NCI-H2196 (cell line): ENCODE measurements around the gene ACTR10.
A peak's percentile ranks its signal among the peaks of the same experiment; 100 is the strongest.

Experiments used
- DNase-seq: peaks from one replicate; lab custom pipeline; 2025; ENCODE audit not compliant: unreplicated experiment; lab: John Stamatoyannopoulos, UW

The ACTR10 gene

GRCh38 chr14:58199726-58200479 lies at the start of gene ACTR10:
Gene ACTR10 (plus strand): TSS chr14:58200149. CDS start chr14:58200218, 69 bp downstream.
- DNase-seq = peak; percentile 74

GRCh38 chr14:58150243-58150805 lies 49.6 kb upstream of the ACTR10 start:
- DNase-seq = no peak

- no peak for DNase-seq
Measured at GRCh38 chr14:58151133-58152013, 48.6 kb upstream of the ACTR10 start.

GRCh38 chr14:58152014-58152857 lies 47.7 kb upstream of the ACTR10 start, which contains the start of gene ARMH4:
Gene ARMH4 (minus strand): TSS chr14:58152213. CDS start chr14:58139358, 12,855 bp downstream.
- DNase-seq = peak; percentile 67

- no peak for DNase-seq
Measured at GRCh38 chr14:58160561-58160960, 39.4 kb upstream of the ACTR10 start.

- peak; percentile 86 for DNase-seq
Measured at GRCh38 chr14:58166005-58166983, 33.7 kb upstream of the ACTR10 start.

GRCh38 chr14:58167057-58167456 lies 32.9 kb upstream of the ACTR10 start:
- no peak for DNase-seq

- DNase-seq = no peak
Measured at GRCh38 chr14:58167891-58168290, 32.1 kb upstream of the ACTR10 start.

- DNase-seq = peak; percentile 89
Measured at GRCh38 chr14:58171090-58171489, 28.9 kb upstream of the ACTR10 start.

- no peak for DNase-seq
Measured at GRCh38 chr14:58177125-58177524, 22.8 kb upstream of the ACTR10 start.

GRCh38 chr14:58189176-58189575 lies 10.8 kb upstream of the ACTR10 start:
- no peak for DNase-seq

GRCh38 chr14:58191763-58192601 lies 8.0 kb upstream of the ACTR10 start:
- no peak for DNase-seq

- DNase-seq = peak; percentile 9
Measured at GRCh38 chr14:58193542-58193941, 6.4 kb upstream of the ACTR10 start.

- no peak for DNase-seq
Measured at GRCh38 chr14:58196198-58196597, 3.8 kb upstream of the ACTR10 start.

- DNase-seq = no peak
Measured at GRCh38 chr14:58198086-58198485, 1.9 kb upstream of the ACTR10 start.

GRCh38 chr14:58200480-58200841 lies 512 bp downstream of the ACTR10 start:
- no peak for DNase-seq

GRCh38 chr14:58200846-58201245 lies 897 bp downstream of the ACTR10 start:
- DNase-seq = no peak

- DNase-seq = no peak
Measured at GRCh38 chr14:58213176-58213575, 13.2 kb downstream of the ACTR10 start.
